ENCODE measurements around the gene GTF2H2.
"Not testable (repeated sequence)": the region's sequence is repeated elsewhere in the genome, so short reads cannot be mapped to it uniquely, and the experiment has no call there.

The GTF2H2 gene

GRCh38 chr5:71013575-71013974, 53.9 kb downstream of the GTF2H2 start:
- DNase-seq (ENCODE audit: low read depth in 2 of 2) = no peak

GRCh38 chr5:71011194-71011792, 56.2 kb downstream of the GTF2H2 start:
- no peak for DNase-seq (ENCODE audit: low read depth in 2 of 2)

- DNase-seq (ENCODE audit: low read depth in 2 of 2) = not testable (repeated sequence)
These were observed 60.5 kb downstream of the GTF2H2 start for GRCh38 chr5:71006983-71007382.

Measured in stimulated activated CD4-positive, alpha-beta T cell treated with anti-CD3 and anti-CD28 coated beads, Interleukin-1b, Interleukin-23, amount 100 ng/mL, for 4 hours (primary cell).